GM21423 (cell line): ENCODE results near the gene ZYX.
A peak's percentile ranks its signal among the peaks of the same experiment; 100 is the strongest.

Experiments used
- ATAC-seq: cut with Tn5 transposase; IDR thresholded peaks from one replicate; pipeline ENCODE4 v1.9.1; 2021; ENCODE audit warnings: mild to moderate bottlenecking, moderate library complexity; ENCODE audit not compliant: unreplicated experiment

Gene ZYX, protein sequence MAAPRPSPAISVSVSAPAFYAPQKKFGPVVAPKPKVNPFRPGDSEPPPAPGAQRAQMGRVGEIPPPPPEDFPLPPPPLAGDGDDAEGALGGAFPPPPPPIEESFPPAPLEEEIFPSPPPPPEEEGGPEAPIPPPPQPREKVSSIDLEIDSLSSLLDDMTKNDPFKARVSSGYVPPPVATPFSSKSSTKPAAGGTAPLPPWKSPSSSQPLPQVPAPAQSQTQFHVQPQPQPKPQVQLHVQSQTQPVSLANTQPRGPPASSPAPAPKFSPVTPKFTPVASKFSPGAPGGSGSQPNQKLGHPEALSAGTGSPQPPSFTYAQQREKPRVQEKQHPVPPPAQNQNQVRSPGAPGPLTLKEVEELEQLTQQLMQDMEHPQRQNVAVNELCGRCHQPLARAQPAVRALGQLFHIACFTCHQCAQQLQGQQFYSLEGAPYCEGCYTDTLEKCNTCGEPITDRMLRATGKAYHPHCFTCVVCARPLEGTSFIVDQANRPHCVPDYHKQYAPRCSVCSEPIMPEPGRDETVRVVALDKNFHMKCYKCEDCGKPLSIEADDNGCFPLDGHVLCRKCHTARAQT

DNA sequence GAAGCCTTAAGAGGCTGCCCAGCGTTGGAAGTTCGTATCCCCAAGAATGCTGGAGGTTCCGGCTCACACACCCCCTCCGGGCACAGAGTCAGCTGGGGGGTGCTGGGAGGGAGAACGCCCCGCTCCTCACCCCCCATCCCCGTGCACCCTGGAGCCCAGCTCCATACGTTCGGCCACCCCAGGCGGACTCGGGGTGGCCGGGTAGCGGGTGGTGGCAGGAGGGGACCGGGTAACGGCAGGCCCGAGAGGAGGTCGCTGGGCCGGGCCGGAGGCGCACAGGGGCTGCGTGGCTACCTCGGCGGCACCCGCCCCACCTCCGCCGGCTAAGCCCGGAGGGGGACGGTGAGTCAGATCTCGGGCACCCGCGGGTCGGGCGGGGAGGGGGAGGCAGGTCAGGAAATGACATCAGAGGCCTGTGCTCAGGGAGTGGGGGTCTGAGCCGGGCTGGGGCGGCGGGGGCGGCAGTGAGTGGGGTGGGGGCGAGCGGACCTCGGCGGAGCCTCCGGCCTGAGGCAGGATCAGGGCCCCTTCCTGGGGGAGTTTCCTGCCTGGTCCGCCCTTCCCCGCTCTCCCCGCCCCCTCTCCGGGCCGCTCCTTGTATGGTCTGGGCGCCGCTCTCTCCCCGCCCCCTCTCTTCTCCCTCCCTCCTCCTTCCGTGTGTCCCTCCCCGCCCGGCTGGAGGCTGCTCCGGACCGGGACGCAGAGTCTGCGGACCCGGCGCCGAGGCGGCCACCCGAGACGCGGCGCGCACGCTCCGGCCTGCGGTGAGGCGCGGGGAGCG, at the start of gene ZYX:
Gene ZYX, plus strand, starts transcription at position 700 of the 781 bp plus-strand sequence. CDS start 227 bp downstream, outside the sequence.
- peak; percentile 76 for ATAC-seq

DNA sequence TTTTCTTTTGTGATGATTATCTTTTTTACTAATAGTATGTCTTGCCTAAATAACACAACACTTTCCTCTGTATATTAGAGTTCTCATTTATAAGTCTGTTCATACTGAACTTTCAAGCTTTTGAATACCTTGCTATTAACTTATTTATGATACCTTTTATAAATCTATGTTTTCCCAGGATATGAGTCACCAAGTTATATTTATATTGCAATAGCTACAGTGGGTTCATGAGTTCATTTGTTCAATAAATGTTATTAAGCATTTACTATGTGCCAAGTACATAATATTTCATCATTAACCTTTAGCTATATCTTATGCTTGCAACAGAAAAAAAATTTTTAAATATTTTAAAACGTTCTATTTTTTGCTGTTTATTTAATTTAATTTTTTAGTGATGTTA, 46.9 kb upstream of the ZYX start:
- ATAC-seq = no peak

DNA sequence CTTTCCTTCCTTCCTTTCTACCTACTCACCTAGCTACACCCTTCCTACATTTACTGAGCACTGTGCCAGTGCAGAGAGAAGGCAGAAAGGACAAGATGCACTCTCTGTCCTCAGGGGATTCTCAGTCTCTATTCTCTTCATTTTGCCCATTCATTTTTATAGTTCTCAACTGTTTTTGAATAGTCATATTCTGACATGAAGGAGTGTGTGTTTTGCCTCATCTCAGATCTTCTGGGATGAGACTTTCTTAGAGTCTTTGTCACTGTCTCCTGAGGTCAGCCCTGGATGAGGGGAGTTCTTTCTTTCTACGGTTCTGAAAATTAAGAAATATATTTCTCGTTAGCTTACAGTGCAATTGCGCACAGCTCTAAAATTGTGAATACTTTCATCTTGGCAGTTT, 43.9 kb upstream of the ZYX start:
- no peak for ATAC-seq

DNA sequence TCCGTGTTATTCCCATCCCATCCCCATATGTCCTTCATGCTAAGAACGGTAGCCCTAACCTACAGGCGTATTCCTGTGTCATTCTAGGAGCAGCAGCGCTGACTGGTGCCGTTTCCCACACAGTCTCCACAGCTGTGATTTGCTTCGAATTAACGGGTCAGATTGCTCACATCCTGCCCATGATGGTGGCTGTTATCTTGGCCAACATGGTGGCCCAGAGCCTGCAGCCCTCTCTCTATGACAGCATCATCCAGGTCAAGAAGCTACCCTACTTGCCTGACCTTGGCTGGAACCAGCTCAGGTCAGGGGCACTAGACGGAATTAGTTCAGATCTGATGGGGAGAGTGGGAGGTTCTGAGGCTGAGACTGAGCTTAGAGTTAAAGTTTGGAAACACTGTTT, 39.3 kb upstream of the ZYX start:
- ATAC-seq = no peak

DNA sequence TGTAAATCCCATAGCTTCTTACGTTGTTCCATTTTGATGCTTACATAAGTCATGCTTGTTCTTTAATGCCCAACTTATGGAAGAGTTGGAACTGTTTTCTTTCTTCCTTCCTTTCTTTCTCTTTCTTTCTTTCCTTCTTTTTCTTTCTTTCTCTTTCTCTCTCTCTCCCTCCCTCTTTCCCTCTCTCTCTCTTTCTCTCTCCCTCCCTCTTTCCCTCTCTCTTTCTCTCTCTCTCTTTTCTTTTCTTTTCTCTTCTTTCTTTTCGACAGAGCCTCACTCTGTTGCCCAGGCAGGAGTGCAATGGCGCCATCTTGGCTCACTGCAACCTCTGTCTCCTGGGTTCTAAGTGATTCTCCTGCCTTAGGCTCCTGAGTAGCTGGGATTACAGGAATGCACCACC, 37.5 kb upstream of the ZYX start:
- ATAC-seq = no peak

DNA sequence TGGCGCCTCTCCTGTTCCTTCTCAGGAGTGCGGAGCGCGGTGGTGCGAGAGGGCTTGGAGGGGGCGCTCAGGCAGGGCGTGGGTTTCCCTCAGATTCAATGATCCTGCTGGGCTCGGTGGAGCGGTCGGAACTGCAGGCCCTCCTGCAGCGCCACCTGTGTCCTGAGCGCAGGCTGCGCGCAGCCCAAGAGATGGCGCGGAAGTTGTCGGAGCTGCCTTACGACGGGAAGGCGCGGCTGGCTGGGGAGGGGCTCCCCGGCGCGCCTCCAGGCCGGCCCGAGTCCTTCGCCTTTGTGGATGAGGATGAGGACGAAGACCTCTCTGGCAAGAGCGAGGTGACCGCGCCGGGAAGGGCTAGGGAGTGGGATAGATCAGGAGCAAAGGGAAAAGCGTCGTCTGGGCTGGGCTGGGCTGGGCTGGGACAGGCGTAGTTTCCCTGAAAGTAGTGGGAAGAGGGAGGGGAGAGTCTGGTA, 35.7 kb upstream of the ZYX start:
- peak; percentile 95 for ATAC-seq

DNA sequence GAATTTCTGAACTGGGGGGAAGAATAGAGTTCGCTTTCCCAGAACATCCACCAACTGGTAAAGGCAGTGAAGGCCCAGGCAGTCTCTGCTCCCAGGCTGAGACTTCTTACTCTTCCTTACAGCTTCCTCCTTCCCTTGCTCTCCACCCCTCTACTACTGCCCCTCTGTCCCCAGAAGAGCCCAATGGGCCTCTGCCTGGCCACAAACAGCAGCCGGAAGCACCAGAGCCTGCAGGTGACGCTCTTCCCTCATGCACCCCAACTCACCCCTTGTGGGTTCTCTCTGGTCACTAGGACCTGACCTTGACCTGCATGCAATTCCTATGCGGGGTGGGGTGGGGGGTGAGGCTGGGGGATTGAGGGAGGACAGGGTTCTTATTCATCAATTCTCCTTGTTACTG, 35.1 kb upstream of the ZYX start:
- ATAC-seq = no peak

DNA sequence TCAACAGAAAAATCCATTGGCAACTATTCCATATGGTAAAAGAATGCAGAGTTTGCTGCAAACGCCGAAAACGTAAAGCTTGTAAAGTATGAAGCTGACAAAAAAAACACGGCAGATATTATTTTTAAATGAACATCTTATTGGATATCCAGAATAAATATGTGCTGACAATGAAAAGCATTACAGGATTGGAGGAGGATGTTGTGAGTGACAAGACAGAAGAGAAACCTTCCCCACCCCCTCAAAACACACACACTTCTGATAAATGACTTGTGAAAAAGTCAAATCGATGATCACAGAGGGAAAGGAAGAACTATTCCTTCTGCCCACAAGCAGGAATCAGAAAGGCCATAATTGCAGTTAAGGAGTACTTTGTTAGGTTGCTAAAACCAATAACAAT, 33.2 kb upstream of the ZYX start:
- ATAC-seq = no peak

DNA sequence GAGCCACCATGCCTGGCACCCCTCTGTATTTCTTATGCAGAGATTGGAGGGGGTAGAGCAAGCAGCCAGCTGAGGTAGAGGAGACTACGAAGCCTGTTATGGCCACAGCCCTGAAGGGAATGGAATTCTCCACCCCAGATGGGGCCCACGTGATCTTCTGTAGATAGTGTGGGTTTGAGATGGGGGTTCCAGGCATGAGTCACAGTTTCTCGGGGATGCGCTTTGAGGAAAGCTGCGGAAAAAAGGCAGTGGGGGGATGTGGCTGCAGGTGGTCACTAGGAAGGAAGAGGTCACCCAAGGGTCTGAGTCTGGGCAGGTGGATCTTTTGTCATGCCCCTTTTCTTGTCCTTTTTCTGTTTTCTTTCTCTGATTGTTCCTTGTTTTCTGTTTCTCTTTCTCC, 30.1 kb upstream of the ZYX start:
- no peak for ATAC-seq

DNA sequence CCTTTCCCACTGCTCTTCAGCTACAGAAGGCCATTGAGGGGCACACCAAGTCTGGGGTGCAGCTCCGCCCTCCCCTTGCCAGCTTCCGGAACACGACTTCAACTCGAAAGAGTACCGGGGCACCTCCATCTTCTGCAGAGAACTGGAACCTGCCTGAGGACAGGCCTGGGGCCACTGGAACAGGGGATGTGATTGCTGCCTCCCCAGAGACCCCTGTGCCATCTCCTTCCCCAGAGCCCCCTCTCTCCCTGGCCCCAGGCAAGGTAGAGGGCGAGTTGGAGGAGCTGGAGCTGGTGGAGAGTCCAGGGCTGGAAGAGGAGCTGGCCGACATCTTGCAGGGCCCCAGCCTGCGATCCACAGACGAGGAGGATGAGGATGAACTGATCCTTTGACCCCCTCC, 29.6 kb upstream of the ZYX start:
- no peak for ATAC-seq

DNA sequence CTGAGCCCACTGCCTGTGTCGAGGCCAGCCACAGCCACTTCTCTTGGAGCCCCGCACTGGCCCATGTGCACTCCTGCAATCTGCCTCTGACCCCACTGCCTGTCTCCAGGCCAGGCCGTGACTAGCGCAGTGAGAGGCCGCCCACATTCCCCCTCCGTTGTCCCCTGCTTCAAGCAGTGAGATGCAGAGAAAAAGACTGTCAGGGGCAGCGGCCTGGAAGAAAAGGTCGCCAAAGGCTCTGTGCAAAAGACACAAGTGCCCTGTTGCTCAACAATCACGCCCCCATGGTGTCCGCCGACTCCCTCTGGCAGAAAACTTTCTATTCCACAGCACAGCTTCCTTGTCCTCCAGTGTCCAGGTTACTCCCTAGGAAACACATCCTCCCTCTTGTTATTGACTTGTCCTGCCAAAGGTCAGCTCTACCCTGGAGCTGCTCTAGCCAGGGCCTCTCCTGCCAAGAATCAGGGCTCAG, 28.6 kb upstream of the ZYX start:
- ATAC-seq = no peak

DNA sequence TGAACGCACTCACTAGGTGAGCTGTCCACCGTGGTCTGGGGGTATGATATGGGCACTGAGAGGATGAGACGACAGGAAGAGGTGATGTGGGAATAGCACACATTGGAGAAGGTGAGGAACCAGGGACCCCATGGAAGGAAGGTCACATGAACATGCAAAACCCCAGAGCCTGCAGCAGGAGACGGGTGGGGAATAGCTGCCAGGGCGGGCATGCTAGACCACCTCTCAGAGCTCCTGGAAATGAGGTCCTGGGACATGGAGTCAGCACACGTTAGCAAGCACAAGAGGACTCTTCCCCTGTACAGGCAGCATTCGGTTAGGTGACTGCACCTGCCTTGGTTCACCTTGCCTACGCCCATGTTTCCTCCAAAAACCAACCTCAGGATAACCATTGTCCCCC, 26.8 kb upstream of the ZYX start:
- no peak for ATAC-seq

DNA sequence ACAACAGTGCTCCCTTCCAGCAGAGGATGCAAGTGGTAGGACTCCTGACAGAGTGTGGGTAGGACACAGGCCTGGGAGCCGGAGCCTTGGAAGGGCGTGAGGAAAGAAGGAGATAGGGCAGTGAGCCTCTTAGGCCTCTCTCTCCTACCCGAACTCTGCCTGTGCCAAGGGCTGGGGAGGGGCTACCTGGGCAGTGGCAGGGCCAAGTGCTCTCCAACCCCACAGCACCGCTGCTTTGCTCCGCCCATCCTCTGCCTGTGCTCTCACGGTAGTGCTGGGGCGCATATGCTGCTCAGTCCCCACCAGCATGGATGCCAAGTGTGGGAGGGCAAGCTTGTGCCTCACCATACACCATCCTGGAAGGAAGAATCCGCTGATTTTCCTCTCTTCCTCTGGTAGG, 26.2 kb upstream of the ZYX start:
- ATAC-seq = no peak

DNA sequence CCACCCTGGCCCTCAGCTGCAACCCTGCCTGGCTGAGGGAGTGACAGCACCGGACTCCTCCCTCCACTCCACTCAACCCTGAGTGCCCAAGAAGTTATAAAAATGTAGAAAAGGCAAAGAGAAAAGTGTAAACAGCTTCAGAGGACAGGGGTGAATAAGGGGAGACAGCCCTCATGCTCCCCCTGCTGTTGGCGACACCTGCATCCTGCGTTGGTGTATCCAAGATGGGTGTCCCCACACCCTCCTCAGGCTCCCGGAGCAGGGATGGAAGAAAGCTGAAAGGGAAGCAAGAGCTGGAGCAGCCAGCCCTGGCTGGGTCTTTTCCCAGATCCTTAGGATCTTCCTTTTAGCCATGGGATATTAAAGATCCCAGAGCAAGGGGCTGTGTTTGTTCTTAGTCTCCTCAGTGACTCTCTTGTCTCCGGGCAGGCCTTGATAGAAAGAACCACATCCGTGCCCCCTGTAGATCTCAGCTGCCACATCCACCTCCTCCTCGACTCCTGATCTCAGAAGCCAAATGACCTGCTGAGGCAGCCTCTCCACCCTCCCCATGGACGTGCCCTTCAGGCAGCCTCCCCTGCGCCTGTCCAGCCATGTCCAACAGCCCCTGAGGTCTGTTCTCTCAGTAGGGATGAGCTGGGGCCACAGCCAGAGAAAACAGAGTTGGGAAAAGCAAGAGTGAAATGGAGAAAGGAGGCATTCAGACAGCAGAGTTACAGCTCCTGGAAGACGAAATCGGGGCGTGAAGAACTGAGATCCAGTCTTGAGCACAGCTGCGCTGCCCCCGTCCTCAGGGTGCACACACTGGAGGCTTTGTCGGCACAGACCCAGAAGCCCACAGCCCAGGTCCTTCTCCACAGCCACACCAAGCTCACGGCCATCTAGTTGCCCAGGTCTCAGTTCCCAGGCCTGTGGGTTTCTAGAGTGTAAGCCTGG, 25.4 kb upstream of the ZYX start:
- no peak for ATAC-seq

DNA sequence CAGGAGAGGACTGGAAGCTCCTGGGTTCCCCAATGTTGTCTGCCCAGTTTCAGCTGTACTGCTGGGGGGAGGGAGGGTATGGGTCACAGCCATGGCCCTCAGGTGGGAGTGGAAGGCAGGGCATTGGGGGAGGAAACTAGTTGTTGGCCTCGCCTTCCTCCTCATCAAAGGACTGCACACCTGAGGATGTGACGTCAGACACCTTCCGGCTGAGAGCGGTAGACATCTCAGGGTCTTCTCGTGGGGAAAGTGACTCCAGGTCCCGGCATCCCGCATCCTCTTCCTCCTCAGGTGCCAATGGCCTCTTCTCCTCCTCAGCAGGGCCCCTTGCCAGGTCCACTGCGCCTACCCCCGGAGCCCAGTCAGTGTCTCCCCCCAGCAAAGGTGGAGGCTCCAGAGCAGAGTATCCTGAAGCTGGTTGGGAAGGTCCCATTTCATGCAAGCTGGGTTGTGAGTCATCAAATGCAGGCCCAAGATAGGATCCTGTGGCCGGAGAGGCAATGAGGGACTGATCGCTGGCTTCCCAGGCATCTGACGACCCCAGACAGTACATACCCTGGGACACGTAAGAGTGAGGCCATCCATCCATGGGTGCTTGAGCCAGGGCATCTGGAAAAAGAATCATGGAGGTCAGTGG, 24.6 kb upstream of the ZYX start:
- ATAC-seq = no peak

DNA sequence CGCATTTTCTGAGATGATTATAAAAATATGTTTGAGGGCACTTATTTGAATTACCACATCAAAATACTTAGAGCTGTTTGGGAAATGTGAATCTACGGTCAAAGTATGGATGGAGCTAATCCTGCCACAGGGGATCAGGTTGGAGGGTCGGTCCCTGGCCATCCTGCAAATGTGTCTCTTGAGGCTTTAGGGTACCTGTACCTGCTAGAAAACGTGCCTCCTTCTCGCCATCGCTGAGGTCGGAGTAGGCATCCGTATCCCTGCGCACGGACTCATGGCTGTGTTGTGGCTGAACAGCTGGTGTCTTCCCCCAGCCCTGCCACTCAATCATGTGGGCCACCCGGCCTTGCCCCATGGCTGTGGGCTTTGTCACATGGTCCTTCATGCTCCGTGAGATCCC, 22.5 kb upstream of the ZYX start:
- ATAC-seq = no peak

DNA sequence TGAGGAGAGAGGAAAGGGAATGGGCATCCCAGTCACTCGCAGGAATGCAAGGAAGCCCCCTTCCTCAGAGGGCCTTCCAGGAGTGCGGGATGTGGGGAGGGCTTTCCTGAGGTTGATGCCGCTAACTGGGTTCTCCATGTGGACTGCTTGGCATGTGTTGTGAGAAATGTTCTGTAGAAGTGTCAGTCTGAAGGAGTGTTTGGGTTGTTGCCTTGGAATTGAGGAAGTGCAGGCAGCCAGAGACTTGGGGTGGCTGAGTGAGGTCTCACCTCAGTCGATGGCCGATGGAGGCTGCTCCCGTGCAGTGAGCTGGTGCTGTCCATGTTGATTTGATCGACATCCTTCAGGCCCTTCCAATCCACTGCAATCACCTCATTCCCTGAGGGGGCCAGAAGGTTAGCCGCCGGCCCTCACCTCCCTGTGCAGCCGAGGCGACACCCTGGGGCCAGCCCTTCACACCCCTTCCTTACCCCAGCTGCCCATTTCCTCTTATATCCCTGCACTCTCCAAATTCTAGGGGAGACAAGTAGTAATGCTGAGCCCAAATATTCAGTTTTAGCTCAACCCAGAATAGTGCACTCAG, 21.3 kb upstream of the ZYX start:
- no peak for ATAC-seq

DNA sequence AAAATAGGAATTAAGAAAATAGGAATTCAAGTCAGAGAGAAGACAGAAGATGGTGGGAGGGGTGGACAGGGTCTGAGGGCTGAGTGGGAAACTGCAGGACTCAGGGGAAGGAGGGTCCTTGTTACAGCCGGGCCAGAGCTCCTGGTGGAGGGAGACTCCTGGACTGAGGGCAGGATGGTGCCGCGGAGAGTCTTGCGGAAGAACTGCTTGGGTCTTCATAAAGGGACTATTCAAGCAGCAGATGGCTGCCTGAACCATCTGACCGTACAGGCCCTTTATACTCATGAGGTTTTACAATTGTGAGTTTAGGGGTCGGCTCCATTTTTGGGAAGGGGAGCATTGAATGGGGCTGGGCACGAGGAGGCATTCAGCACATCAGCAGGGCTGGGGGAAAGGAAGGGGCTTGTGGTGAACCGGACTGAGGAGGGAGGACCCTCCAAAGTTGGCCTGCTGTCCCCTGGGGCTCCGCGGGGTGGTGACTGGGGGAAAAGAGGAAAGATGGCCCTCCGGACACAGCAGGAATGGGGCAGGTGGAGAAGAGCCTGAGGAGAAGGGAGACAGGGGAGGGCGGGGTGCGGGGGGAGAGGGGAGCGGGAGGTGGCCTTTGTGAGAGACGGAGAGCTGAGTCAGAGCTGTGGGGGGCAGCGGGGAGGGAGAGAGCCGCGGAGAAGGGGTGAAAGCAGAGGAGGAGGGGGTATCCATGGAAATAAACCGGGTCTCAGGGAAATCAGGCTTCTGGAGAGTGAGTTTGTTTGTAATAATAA, 20.2 kb upstream of the ZYX start:
- ATAC-seq = no peak

DNA sequence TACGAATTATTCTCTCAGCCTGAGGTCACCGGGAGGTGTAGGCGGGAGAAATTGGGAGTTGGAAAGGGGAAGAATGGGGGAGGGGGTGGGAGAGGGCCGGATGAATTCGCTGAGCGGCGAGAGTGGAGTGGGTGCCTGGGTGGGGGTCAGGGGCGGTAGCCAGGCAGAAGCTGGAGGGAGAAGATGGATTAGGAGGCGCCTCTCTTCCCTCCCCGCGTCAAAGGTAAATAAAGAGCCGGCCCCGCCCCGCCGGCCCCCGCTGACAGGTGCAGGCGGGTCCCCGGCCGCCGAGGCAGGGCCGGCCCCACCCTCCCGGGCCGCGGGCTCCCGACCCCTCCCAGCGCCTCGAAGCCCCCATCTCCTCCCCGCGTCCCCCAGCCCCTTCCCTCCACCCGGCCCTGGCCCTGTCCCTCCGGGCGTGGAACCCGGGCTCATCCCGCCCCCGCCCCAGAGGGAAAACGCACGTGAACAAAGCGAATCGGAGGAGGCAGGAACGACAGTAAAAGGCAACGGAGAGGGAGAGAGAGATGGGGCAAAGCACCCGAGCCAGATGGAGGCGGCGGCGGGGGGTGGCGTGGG, 19.5 kb upstream of the ZYX start:
- ATAC-seq = no peak
